GM12878 (cell line): ENCODE results near the gene TTYH3. TPM values are rescaled to one million over a fixed set of nuclear protein-coding genes. Genes with fewer than 3 reads are reported as not detected.

ENCODE experiments used
- BCLAF1 ChIP-seq: fragments of 450-650 bp; IDR thresholded peaks from 2 replicates; pipeline ENCODE4 v1.6.1; 2017; ENCODE audit warnings: antibody characterized with exemption, mild to moderate bottlenecking, moderate library complexity
- NBN ChIP-seq: fragments of 450-650 bp; IDR thresholded peaks from 2 replicates; pipeline ENCODE4 v1.6.1; 2016
- NFYB ChIP-seq: IDR thresholded peaks from 2 replicates; pipeline ENCODE4 v1.6.1; 2011; ENCODE audit warnings: low read depth, mild to moderate bottlenecking, low read length, improper control_type of control experiment, moderate library complexity; ENCODE audit not compliant: insufficient read depth
- NR2F1 ChIP-seq: fragments of 450-650 bp; conservative IDR thresholded peaks from 2 replicates; pipeline ENCODE4 v1.6.1; 2017; ENCODE audit warnings: mild to moderate bottlenecking
- ZNF207 ChIP-seq: fragments of 450-650 bp; IDR thresholded peaks from 2 replicates; pipeline ENCODE4 v1.6.1; 2014; ENCODE audit warnings: antibody characterized with exemption, mild to moderate bottlenecking, borderline replicate concordance
- ZSCAN29 ChIP-seq: fragments of 450-650 bp; IDR thresholded peaks from 2 replicates; pipeline ENCODE4 v1.6.1; 2017; ENCODE audit warnings: mild to moderate bottlenecking, moderate library complexity
- ZZZ3 ChIP-seq: IDR thresholded peaks from 2 replicates; pipeline ENCODE4 v1.6.1; 2011; ENCODE audit warnings: low read depth; ENCODE audit not compliant: control insufficient read depth, insufficient read length
- polyA plus RNA-seq, 11 experiments: library from polyadenylated mRNA; depleted of rRNA in 4 of 11; unstranded in 6 of 11; stranded (reverse) in 5 of 11; fragments of >200 nt; fragmentation: Nextera tagmentation in 4 of 11; fragmentation: Illumina TruSeq in 1 of 11; extraction: Ambion mirVana in 4 of 11; extraction: Trizol in 1 of 11; gene quantifications; 1 replicate in 1 of 11; 2 replicates in 10 of 11; pipeline versions ENCODE4 v1.2.1 to v1.2.3, GENCODE V29; 2011 to 2016; ENCODE audit warnings: inconsistent platforms in 2 of 11, missing spikeins in 2 of 11, low read depth in 1 of 11
- total RNA-seq, 4 experiments: library from RNA; depleted of rRNA in 3 of 4; stranded (reverse); fragments of >200 nt in 3 of 4; fragmentation: Illumina TruSeq in 1 of 4; extraction: Trizol in 1 of 4; gene quantifications; 2 replicates each; pipeline versions ENCODE4 v1.2.1 to v1.2.3, GENCODE V29; 2013 to 2021
- TF ChIP-seq, protein P1 (sequence below): IDR thresholded peaks from 2 replicates; pipeline ENCODE4 v1.6.1; 2012; ENCODE audit warnings: low read length, inconsistent platforms

The TTYH3 gene
- total and polyA plus RNA-seq, 10 of the 15 experiments (the other 5 are each of a cell fraction or from before 2014, with no cell fraction given): 0.79 to 71.4 (median 10.5) TPM

DNA sequence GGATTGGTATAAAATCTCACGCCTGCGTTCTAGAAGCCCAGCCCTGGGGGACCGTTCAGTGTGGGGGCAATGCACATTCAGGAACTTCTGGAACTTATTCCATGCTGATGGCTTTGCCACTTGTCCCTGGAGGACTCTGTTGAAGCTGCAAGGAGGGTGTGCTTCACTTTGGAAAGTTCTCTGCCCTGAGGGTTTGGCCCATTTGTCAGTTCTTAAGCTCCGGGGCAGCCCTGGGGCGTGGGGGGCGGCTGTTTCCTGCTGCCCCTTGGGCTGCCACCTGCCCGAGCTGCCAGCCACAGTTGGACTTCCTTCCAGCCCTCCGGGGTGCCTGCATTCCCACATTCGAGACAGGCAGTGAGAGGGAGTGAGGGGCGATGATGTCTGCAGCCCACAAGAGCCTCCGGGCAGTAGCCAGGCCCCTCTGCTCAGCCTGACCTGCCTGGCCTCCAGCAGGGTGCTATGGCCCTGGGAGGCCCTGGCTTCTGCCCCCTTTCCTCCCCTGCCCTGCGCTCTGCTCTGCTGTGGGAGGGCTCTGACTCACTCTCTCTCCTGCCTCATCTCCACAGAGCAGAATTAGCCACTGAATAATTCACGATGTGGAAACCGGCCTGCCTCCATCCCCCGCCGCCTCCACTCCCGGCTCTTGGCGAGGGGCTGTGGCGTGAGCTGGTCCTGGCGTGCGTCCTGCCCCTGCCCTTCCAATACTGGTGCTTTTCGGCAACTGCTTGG lies 1.9 kb downstream of the TTYH3 start (continued):
- TF ChIP-seq BCLAF1 (no peak), ZNF207 (0 out of 2 replicates have a peak, but pooled peaks have one; percentile 19), ZSCAN29 (no peak), NR2F1 (no peak; the same call in 1 of the 2 replicates), ZZZ3 (no peak), NFYB (no peak), NBN (no peak)
- TF ChIP-seq, protein P1, sequence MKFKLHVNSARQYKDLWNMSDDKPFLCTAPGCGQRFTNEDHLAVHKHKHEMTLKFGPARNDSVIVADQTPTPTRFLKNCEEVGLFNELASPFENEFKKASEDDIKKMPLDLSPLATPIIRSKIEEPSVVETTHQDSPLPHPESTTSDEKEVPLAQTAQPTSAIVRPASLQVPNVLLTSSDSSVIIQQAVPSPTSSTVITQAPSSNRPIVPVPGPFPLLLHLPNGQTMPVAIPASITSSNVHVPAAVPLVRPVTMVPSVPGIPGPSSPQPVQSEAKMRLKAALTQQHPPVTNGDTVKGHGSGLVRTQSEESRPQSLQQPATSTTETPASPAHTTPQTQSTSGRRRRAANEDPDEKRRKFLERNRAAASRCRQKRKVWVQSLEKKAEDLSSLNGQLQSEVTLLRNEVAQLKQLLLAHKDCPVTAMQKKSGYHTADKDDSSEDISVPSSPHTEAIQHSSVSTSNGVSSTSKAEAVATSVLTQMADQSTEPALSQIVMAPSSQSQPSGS: no peak
